ENCODE results near the gene STK32B. TPM values are rescaled to one million over a fixed set of nuclear protein-coding genes. Genes with fewer than 3 reads are reported as not detected.

The STK32B gene
- total and polyA plus RNA-seq, 2 donors (not counting 1 experiment from before 2014, with no cell fraction given) = 0.22 to 0.30 TPM

DNA sequence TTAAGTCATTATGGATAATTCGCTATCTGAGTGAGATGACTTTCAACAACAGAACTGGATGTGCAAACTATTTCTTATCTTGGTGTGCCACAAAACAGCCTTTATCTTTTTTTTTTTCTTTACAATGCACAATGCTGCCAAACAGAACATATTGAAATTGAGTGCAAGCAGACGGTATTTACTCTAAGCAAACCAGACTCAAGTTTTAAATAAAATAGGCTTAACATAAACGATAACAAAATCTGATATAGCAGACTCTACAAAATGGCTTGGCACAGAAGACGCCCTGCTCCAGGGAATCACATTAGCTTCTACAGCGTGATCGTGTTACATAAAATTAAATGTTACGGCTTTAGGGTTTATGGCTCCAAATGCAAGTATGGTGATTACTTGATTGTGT, 9.6 kb upstream of the STK32B start:
- Mint-ChIP-seq H3K4me1 (peaks cover 15% of the 10 kb centered on the region), H3K9me3 (ENCODE audit: insufficient read depth) (peaks cover 2% of the 10 kb centered on the region), H3K4me3 (no peak overlapping the region), H3K27ac (no peak overlapping the region), H3K27me3 (peaks cover 40% of the 10 kb centered on the region)
- Histone ChIP-seq H3K4me3 (ENCODE audit: control extremely low read depth in 1 of 5, extremely low read depth in 1 of 5, insufficient read depth in 1 of 5, low read depth in 2 of 5, low read length in 4 of 5) (no peak overlapping the region), H4K20me1 (ENCODE audit: control insufficient read depth, insufficient read depth, low read length, poor library complexity, severe bottlenecking) (no peaks in the 10 kb centered on the region), H3K9ac (ENCODE audit: low read length) (no peak overlapping the region), H3K36me3 (replicated peaks in 1 of 2; ENCODE audit: control extremely low read depth in 1 of 2, control insufficient read depth in 1 of 2, extremely low read depth in 1 of 2, insufficient read depth in 2 of 2, low read length in 1 of 2) (no peaks in the 10 kb centered on the region), H3K4me2 (replicated peaks; ENCODE audit: low read depth, low read length, poor library complexity, severe bottlenecking) (no peak overlapping the region), H3K79me2 (ENCODE audit: control insufficient read depth, insufficient read depth, low read length) (no peaks in the 10 kb centered on the region), H3K9me3 (ENCODE audit: control extremely low read depth in 1 of 3, control insufficient read depth in 2 of 3, insufficient read depth in 1 of 3, low read length in 2 of 3) (peaks cover 0 to 3% (median 0%) of the 10 kb centered on the region in 3 donors), H3K27me3 (replicated peaks in 1 of 4; ENCODE audit: control extremely low read depth in 1 of 4, control insufficient read depth in 3 of 4, insufficient read depth in 4 of 4, low read length in 3 of 4) (peaks cover 0 to 11% (median 1%) of the 10 kb centered on the region in 4 experiments), H3K4me1 (ENCODE audit: control insufficient read depth in 2 of 2, insufficient read depth in 2 of 2, low read length in 2 of 2) (peaks cover 15 to 20% of the 10 kb centered on the region in 2 donors), H2AFZ (ENCODE audit: insufficient read depth, low read depth, low read length, poor library complexity, severe bottlenecking) (no peak overlapping the region), H3K27ac (ENCODE audit: low read length in 2 of 2) (no peak overlapping the region)
- intact Hi-C loops (cut with micrococcal nuclease) = no loop called here
- 100% methylated on average over 3 of the region's 7 CpGs for WGBS (ENCODE audit: insufficient coverage)
- ATAC-seq (ENCODE audit: low read depth) (no peak), DNase-seq (no peak)
- ChIA-PET POLR2A (no interaction called here), CTCF (no interaction called here)
- no peak for TF ChIP-seq EZH2 (IDR thresholded peaks at IDR 0.05; ENCODE audit: borderline replicate concordance, insufficient read depth, low read depth, low read length, poor library complexity, severe bottlenecking)
- TF ChIP-seq, protein P1, sequence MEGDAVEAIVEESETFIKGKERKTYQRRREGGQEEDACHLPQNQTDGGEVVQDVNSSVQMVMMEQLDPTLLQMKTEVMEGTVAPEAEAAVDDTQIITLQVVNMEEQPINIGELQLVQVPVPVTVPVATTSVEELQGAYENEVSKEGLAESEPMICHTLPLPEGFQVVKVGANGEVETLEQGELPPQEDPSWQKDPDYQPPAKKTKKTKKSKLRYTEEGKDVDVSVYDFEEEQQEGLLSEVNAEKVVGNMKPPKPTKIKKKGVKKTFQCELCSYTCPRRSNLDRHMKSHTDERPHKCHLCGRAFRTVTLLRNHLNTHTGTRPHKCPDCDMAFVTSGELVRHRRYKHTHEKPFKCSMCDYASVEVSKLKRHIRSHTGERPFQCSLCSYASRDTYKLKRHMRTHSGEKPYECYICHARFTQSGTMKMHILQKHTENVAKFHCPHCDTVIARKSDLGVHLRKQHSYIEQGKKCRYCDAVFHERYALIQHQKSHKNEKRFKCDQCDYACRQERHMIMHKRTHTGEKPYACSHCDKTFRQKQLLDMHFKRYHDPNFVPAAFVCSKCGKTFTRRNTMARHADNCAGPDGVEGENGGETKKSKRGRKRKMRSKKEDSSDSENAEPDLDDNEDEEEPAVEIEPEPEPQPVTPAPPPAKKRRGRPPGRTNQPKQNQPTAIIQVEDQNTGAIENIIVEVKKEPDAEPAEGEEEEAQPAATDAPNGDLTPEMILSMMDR (IDR thresholded peaks at IDR 0.05) = no peak

DNA sequence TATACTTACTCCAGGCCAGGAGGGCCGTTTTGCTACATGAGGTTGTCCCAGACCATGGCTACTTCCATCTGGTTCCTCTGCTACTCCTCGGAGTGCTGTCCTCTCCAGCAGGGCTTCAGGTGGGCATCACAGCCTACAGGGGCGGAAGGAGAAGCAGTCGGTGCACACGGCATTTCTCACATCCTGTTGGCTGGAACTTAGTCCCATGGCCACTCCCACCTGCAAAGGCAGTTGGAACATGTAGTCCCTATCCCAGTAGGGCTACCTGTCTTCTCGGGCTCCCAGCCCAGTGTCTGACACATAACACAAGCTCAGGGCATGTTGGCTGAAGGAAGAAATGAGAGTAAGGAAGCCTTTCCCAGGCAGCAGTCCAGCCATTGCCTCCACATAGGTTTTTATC, 7.7 kb upstream of the STK32B start:
- Histone ChIP-seq H3K27me3 (replicated peaks in 1 of 4; ENCODE audit: control extremely low read depth in 1 of 4, control insufficient read depth in 3 of 4, insufficient read depth in 4 of 4, low read length in 3 of 4) (peaks cover 0 to 11% (median 1%) of the 10 kb centered on the region in 4 experiments), H3K27ac (ENCODE audit: low read length in 2 of 2) (no peak overlapping the region), H4K20me1 (ENCODE audit: control insufficient read depth, insufficient read depth, low read length, poor library complexity, severe bottlenecking) (no peaks in the 10 kb centered on the region), H3K36me3 (replicated peaks in 1 of 2; ENCODE audit: control extremely low read depth in 1 of 2, control insufficient read depth in 1 of 2, extremely low read depth in 1 of 2, insufficient read depth in 2 of 2, low read length in 1 of 2) (no peaks in the 10 kb centered on the region), H3K4me1 (ENCODE audit: control insufficient read depth in 2 of 2, insufficient read depth in 2 of 2, low read length in 2 of 2) (peaks cover 15 to 20% of the 10 kb centered on the region in 2 donors), H2AFZ (ENCODE audit: insufficient read depth, low read depth, low read length, poor library complexity, severe bottlenecking) (no peak overlapping the region), H3K4me2 (replicated peaks; ENCODE audit: low read depth, low read length, poor library complexity, severe bottlenecking) (no peak overlapping the region), H3K4me3 (ENCODE audit: control extremely low read depth in 1 of 5, extremely low read depth in 1 of 5, insufficient read depth in 1 of 5, low read depth in 2 of 5, low read length in 4 of 5) (no peak overlapping the region), H3K79me2 (ENCODE audit: control insufficient read depth, insufficient read depth, low read length) (no peaks in the 10 kb centered on the region), H3K9me3 (ENCODE audit: control extremely low read depth in 1 of 3, control insufficient read depth in 2 of 3, insufficient read depth in 1 of 3, low read length in 2 of 3) (peaks cover 0 to 3% (median 0%) of the 10 kb centered on the region in 3 donors), H3K9ac (ENCODE audit: low read length) (no peak overlapping the region)
- Mint-ChIP-seq H3K27ac (no peak overlapping the region), H3K9me3 (ENCODE audit: insufficient read depth) (peaks cover 2% of the 10 kb centered on the region), H3K4me3 (no peak overlapping the region), H3K27me3 (peaks cover 51% of the 10 kb centered on the region), H3K4me1 (peaks cover 15% of the 10 kb centered on the region)
- intact Hi-C loops (cut with micrococcal nuclease) = no loop called here
- DNase-seq (no peak), ATAC-seq (ENCODE audit: low read depth) (no peak)
- WGBS (ENCODE audit: insufficient coverage) = 40% methylated on average over 5 of the region's 6 CpGs
- POLR2A ChIA-PET = interaction anchor here (0.7 kb wide), 1 partner anchor 1672 kb away, joined by 9 read pairs; the partner anchor contains the start of gene BLOC1S4
- TF ChIP-seq, protein P1 (IDR thresholded peaks at IDR 0.05) = no peak
- TF ChIP-seq EZH2 (IDR thresholded peaks at IDR 0.05; ENCODE audit: borderline replicate concordance, insufficient read depth, low read depth, low read length, poor library complexity, severe bottlenecking) = no peak
- CTCF ChIA-PET = no interaction called here
